ENCODE results near the gene KLRC3. TPM values are rescaled to one million over a fixed set of nuclear protein-coding genes. Genes with fewer than 3 reads are reported as not detected.

KLRC3 gene
- total and polyA plus RNA-seq, 2 donors (not counting 3 experiments of a cell fraction or from before 2014, with no cell fraction given): not detected

DNA sequence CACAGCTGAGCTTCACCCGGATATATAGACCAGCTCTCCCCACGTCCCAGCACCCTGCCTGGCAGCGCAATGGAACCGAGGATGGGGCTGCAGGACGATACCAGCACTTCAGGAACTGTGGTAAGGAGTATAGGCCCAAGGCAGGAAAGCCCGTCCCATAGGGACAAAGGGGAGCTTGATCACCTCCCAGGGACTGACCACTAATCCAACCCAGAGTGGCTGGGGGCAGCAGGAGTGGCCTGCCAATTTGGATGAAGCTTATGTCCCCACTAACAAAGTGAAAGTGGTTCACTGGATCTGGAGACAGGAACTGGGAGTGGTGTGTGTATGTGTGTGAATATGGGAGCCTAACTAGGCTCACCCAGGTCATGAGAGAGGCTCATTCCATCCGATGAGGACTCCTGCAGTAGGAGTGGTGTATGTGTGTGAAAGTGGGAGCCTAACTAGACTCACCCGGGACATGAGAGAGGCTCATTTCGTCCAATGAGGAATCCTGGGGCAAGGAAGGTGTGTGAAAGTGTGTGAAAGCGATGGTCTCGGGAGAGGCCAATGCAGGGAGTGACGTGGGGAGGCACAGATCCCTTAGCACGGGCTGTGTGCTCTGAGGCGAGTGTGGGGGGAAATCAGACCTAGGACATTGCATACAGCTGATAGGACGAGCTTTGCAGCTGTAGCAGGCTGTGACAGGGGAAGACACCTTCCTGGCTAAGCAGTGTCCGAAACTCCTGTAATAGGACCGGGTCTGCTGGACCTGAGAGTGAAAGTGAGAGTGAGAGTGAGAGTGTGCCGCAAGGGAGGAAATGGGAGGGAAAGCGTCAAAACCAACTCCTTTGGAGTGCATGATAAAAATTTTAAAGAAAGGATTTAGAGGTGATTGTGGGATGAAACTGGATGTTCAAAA, 56.2 kb downstream of the KLRC3 start:
- CTCF ChIA-PET: interaction anchor here (0.9 to 3.2 kb wide), 7 partner anchors 10 to 613 kb away, joined by 3 to 18 read pairs (median 5); no protein-coding TSS in a partner anchor
- POLR2A ChIA-PET: no interaction called here
- Histone ChIP-seq H2AFZ (ENCODE audit: low read depth, low read length) (peak overlapping the region; percentile 99), H3K27ac (ENCODE audit: insufficient read depth, low read depth, low read length) (peak overlapping the region; percentile 77), H3K9me3 (replicated peaks; ENCODE audit: control insufficient read depth, insufficient read depth, low read length) (no peaks in the 10 kb centered on the region), H3K36me3 (ENCODE audit: control insufficient read depth in 2 of 2, extremely low read depth in 1 of 2, insufficient read depth in 2 of 2, low read length in 2 of 2) (no peaks in the 10 kb centered on the region), H3K4me2 (ENCODE audit: insufficient read depth, low read length) (peak overlapping the region; percentile 93), H3K9ac (replicated peaks; ENCODE audit: extremely low read depth, insufficient read depth, low read length) (peak overlapping the region; percentile 81), H3K4me1 (ENCODE audit: control insufficient read depth, extremely low read depth, insufficient read depth, low read length) (peaks cover 26% of the 10 kb centered on the region), H4K20me1 (replicated peaks; ENCODE audit: control insufficient read depth, extremely low read depth, insufficient read depth, low read length) (no peaks in the 10 kb centered on the region), H3K9me1 (replicated peaks; ENCODE audit: control insufficient read depth, extremely low read depth, insufficient read depth, low read length) (no peaks in the 10 kb centered on the region), H3K79me2 (ENCODE audit: control insufficient read depth, insufficient read depth, low read length) (no peaks in the 10 kb centered on the region), H3K4me3 (replicated peaks in 1 of 3; ENCODE audit: insufficient read depth in 1 of 3, low read depth in 1 of 3, low read length in 3 of 3) (peak overlapping the region; percentile 62 to 93 (median 78)), H3K27me3 (ENCODE audit: control insufficient read depth in 2 of 2, insufficient read depth in 2 of 2, low read length in 2 of 2) (no peaks in the 10 kb centered on the region)
- FAIRE-seq (peak; percentile 46), DNase-seq (ENCODE audit: low read depth, low spot score) (peak; percentile 77)
- dilution Hi-C loops (cut with MboI; ENCODE audit: extremely low pct_ligation_motif_present, low sequenced_read_pairs) (no loop called here), intact Hi-C loops (cut with micrococcal nuclease) (loop anchor here (1.0 to 10.0 kb wide), 3 partner anchors 23 to 359 kb away; partner anchors contain the start of genes CLEC12B and YBX3)
- BruUV-seq (replicated peaks): TSS peak; percentile 85
- TF ChIP-seq, protein P1, sequence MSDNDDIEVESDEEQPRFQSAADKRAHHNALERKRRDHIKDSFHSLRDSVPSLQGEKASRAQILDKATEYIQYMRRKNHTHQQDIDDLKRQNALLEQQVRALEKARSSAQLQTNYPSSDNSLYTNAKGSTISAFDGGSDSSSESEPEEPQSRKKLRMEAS (IDR thresholded peaks at IDR 0.05; ENCODE audit: insufficient read depth, insufficient read length): no peak
- TF ChIP-seq POLR2A (IDR thresholded peaks at IDR 0.05; ENCODE audit: low read depth, low read length) (no peak), POLR2AphosphoS5 (IDR thresholded peaks at IDR 0.05; ENCODE audit: insufficient read depth, low read depth, low read length) (no peak), MYC (IDR thresholded peaks at IDR 0.05; ENCODE audit: low read depth, low read length) (no peak), FOS (IDR thresholded peaks at IDR 0.05; ENCODE audit: borderline replicate concordance, insufficient read depth, low read length) (no peak), GATA2 (IDR thresholded peaks at IDR 0.05; ENCODE audit: insufficient read depth, insufficient read length, low read depth, low read length) (no peak), JUN (IDR thresholded peaks at IDR 0.05; ENCODE audit: borderline replicate concordance, insufficient read depth, insufficient read length, low read depth) (no peak), EZH2 (IDR thresholded peaks at IDR 0.05; ENCODE audit: borderline replicate concordance, low read depth, low read length, severe bottlenecking) (no peak)
- TF ChIP-seq, protein P2, sequence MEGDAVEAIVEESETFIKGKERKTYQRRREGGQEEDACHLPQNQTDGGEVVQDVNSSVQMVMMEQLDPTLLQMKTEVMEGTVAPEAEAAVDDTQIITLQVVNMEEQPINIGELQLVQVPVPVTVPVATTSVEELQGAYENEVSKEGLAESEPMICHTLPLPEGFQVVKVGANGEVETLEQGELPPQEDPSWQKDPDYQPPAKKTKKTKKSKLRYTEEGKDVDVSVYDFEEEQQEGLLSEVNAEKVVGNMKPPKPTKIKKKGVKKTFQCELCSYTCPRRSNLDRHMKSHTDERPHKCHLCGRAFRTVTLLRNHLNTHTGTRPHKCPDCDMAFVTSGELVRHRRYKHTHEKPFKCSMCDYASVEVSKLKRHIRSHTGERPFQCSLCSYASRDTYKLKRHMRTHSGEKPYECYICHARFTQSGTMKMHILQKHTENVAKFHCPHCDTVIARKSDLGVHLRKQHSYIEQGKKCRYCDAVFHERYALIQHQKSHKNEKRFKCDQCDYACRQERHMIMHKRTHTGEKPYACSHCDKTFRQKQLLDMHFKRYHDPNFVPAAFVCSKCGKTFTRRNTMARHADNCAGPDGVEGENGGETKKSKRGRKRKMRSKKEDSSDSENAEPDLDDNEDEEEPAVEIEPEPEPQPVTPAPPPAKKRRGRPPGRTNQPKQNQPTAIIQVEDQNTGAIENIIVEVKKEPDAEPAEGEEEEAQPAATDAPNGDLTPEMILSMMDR (IDR thresholded peaks at IDR 0.05; ENCODE audit: extremely low read depth in 1 of 2, insufficient read depth in 1 of 2, low read depth in 1 of 2, low read length in 2 of 2): no peak

Measured in endothelial cell of umbilical vein (primary cell).